Neural progenitor cell (in vitro differentiated cells): ENCODE data around the gene ST6GALNAC2.

Experiments
- CTCF ChIP-seq: fragments of 200-600 bp; sonication (generic); IDR thresholded peaks from 2 replicates; pipeline ENCODE4 v1.5.1; 2017; ENCODE audit warnings: antibody characterized with exemption, mild to moderate bottlenecking
- EZH2 ChIP-seq: fragments of 200-600 bp; sonication (generic); IDR thresholded peaks from 2 replicates; pipeline ENCODE4 v1.6.1; 2017; ENCODE audit warnings: antibody characterized with exemption, mild to moderate bottlenecking, moderate library complexity
- EZH2phosphoT487 ChIP-seq: fragments of 200-600 bp; sonication (generic); IDR thresholded peaks from 2 replicates; pipeline ENCODE4 v1.6.1; 2017; ENCODE audit warnings: antibody characterized with exemption

GRCh38 chr17:76588182-76588581 is 2.5 kb upstream of the ST6GALNAC2 start:
- TF ChIP-seq CTCF: no peak
- no peak for TF ChIP-seq EZH2
- no peak for TF ChIP-seq EZH2phosphoT487
